Neural cell (in vitro differentiated cells): ENCODE results near the gene GPR22.

ENCODE experiments used
- EP300 ChIP-seq: fragments of 450-650 bp; conservative IDR thresholded peaks from 2 replicates; pipeline ENCODE4 v1.6.1; 2014; ENCODE audit warnings: antibody characterized with exemption, mild to moderate bottlenecking, moderate library complexity; ENCODE audit not compliant: poor library complexity, severe bottlenecking
- EZH2 ChIP-seq: fragments of 200-600, 300-800 bp; shearing (Covaris generic), sonication (generic); IDR thresholded peaks from 2 replicates; pipeline ENCODE4 v1.6.1; 2014; ENCODE audit warnings: antibody characterized with exemption, low read length, borderline replicate concordance, mild to moderate bottlenecking; ENCODE audit not compliant: insufficient read depth, poor library complexity, severe bottlenecking
- MXI1 ChIP-seq: fragments of 450-650 bp; conservative IDR thresholded peaks from 2 replicates; pipeline ENCODE4 v1.6.1; 2014; ENCODE audit warnings: antibody characterized with exemption, mild to moderate bottlenecking; ENCODE audit not compliant: poor library complexity, severe bottlenecking
- POLR2AphosphoS5 ChIP-seq: IDR thresholded peaks from 2 replicates; pipeline ENCODE4 v1.6.1; 2012
- SMC3 ChIP-seq: fragments of 450-650 bp; conservative IDR thresholded peaks from 2 replicates; pipeline ENCODE4 v1.6.1; 2014; ENCODE audit warnings: antibody characterized with exemption, mild to moderate bottlenecking, moderate library complexity; ENCODE audit not compliant: poor library complexity
- TAF1 ChIP-seq: IDR thresholded peaks from 2 replicates; pipeline ENCODE4 v1.6.1; 2012; ENCODE audit warnings: low read depth
- TF ChIP-seq, protein P1 (sequence below): fragments of 450-650 bp; IDR thresholded peaks from 2 replicates; pipeline ENCODE4 v1.5.1; 2014; ENCODE audit warnings: antibody characterized with exemption, mild to moderate bottlenecking, moderate library complexity; ENCODE audit not compliant: poor library complexity, severe bottlenecking

DNA sequence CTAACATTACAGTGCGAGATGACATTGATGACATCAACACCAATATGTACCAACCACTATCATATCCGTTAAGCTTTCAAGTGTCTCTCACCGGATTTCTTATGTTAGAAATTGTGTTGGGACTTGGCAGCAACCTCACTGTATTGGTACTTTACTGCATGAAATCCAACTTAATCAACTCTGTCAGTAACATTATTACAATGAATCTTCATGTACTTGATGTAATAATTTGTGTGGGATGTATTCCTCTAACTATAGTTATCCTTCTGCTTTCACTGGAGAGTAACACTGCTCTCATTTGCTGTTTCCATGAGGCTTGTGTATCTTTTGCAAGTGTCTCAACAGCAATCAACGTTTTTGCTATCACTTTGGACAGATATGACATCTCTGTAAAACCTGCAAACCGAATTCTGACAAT is 4.3 kb downstream of the GPR22 start:
- TF ChIP-seq MXI1 (no peak), POLR2AphosphoS5 (no peak), TAF1 (no peak), EP300 (no peak), SMC3 (no peak), EZH2 (no peak)
- TF ChIP-seq, protein P1, sequence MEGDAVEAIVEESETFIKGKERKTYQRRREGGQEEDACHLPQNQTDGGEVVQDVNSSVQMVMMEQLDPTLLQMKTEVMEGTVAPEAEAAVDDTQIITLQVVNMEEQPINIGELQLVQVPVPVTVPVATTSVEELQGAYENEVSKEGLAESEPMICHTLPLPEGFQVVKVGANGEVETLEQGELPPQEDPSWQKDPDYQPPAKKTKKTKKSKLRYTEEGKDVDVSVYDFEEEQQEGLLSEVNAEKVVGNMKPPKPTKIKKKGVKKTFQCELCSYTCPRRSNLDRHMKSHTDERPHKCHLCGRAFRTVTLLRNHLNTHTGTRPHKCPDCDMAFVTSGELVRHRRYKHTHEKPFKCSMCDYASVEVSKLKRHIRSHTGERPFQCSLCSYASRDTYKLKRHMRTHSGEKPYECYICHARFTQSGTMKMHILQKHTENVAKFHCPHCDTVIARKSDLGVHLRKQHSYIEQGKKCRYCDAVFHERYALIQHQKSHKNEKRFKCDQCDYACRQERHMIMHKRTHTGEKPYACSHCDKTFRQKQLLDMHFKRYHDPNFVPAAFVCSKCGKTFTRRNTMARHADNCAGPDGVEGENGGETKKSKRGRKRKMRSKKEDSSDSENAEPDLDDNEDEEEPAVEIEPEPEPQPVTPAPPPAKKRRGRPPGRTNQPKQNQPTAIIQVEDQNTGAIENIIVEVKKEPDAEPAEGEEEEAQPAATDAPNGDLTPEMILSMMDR = no peak
